ENCODE measurements around the gene ELP4.

Gene ELP4

DNA sequence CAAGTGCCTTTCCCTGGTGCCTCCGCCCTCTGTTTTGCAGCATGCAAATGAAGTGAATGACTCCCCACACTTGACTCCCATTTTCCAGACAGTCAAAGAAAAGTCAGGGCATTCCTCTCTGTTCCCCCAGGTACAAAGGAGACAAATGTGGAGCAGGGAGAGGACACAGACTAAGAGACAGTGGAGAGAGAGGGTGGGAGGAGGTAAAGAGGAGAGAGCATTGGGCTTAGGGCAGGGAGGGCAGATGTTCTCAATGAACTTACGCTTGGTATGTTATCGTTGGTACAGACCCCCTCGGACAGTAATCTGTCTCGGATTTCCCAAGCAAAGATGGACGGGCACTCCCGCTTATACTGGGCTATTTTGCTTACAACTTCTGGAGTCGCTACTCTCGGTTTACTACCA is 291.7 kb downstream of the ELP4 start:
- DNase-seq (ENCODE audit: low read depth) = no peak

DNA sequence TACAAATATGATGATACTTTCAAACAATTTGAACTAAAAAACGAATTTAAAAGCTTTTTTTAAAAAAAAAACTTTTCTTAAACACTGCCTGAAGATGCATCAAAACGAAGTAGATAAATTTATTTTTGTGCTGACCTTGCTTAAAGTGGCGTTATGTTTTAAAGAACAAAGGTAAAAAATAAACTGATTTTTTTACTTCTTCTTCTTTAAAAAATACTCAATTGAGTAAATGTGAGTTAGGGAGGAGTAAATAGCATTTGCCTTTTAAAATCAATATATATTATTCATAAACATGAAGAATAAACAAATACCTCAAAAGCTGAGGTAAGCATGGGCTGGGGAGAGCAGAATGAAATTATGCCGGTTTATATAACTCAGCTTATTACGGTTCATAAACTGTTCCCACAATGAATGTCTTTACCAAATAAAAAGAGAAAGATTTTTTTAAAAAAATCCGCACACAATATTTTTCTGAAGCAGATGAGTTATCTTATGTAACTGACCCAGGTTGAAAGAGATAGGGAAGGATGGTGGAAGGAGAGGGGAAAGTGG is 292.5 kb downstream of the ELP4 start:
- DNase-seq (ENCODE audit: low read depth) = no peak

DNA sequence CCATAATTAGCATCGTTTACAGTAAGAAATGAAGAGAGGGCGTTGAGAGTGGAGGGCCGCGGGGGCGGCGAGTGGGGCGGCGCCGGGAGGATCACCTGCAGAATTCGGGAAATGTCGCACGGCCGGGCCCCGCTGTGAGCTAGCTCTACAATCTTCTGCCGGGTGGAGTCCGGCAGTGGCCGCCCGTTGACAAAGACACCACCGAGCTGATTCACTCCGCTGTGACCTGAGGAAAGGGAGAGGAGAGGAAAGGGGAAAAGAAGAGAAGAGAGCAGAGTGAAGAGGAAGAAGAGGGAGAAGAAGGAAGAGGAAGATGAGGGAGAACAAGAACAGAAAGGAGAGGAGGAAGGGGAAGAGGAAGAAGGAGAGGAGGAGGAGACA is 293.0 kb downstream of the ELP4 start:
- DNase-seq (ENCODE audit: low read depth) = no peak

DNA sequence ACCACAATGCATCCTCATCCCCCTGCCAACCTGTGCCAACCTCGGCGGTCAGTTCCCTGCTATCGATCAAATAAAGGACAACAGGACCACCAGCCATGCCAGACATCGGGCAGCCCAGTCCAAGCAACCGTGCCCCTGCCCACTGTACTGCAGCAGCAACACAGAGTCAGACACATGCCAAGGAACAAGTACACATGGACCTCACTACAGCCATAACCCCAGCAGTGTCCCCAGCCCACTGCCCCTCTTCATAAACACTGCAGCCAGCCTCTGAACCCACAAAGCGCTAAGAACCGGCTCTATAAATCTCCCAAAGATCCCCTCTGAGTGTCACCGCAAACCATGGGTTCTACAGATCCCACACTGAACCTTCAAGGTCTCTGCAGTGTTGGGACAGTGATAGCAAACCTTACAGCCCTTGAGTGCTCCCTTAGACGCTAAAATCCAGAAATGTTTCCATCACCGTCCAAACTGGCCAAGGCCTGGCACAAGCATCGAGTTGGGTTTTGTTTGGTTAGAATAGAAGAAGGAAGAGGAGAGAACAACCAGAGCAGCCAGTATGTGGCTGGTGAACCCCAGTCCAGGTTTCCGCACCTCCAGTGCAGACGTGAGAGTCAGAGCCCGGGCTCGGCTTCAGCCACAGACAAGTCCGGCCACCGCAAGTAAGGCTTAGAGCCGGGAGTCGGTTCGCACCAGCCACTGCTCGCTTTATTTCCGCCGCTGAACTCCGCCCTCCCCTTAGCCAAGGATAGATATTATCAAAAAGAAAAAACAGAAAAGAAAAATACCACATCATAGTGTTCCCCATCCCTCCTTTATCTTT is 293.6 kb downstream of the ELP4 start:
- DNase-seq (ENCODE audit: low read depth) = no peak

DNA sequence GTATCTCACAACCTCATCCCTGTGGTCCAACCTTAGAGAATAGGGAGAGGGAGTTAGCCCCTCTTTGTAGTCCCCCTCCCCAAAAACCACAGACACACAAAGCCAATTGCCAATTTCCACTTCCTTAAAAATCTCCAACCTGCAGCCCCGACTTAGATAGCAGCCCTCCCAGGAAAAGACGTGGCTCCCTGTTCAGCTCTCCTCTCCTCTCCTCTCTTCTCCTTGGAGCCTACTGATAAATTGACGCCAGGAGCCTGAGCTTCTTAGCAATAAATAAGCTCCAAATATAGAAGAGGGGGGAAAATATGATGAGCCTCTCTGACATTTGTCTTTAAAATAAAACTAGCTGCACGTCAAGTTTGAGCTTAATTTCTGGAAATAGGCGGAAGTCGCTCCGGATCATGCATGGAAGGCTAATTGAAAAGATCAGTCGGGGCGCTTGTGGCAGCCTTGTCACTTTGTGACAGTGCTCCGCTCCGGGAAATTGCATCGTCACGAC is 294.3 kb downstream of the ELP4 start:
- no peak for DNase-seq (ENCODE audit: low read depth)

DNA sequence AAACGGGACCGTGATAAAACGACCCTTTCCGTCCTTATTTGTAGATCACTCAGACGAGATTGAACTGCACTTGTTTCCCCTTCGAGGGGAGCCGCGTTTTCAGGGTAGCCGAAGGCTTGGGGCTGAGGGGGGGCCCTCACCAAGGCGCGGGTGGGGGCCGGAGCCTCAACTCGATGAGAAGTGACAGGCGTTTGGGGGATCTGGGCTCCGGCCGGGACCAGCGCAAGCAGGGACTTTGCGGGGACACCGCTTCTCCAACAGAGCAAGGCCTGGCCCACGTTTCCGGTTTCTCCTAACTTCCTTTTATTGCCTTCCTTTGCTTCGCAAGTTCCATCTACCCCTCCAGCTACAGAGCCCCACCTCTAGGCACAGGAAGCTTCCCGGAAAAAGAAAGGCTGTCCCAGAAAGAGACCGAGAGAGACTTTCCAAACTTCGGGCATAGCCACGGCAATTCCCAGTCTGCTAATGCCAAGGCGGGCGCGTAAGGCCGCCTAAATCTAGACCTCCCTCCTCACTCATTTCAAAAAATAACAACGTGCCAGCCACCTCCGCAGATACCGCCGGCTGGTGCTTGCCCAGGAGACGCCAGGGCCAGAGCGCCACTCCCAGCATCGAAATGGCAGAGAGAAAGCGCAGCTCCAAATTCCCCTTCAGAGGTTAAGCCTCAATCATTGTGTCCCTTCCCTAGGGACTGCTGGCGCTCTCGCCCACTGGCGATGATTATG is 294.9 kb downstream of the ELP4 start:
- DNase-seq (ENCODE audit: low read depth) = no peak

DNA sequence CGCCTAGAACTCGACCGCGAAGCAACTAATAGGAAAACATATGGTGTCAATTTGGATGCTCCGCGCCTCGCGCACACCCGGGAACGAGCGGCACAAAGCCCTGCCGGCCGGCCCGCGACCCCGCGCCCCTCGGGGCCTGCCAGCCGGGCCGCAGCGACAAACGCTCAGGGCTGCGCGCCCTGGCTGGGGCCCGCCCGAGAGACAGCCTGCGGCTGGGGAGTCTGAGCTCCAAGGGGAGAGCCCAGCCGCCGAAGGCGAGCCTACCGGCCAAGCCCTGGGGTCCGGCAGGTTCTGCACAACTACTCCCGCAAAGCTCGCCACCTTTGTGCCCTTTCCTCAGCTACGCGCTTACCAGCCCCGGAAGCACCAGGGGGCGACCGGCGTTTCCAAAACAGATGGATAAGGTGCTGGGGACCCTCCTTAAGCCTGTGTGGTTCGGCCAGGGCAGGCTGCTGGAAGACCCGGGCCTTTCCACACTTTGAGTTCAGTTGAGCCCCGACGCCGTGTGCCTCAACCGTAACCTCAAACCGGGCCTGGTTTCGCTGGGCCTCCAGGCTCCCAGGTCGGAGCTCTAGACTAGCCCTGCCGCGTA is 295.6 kb downstream of the ELP4 start:
- no peak for DNase-seq (ENCODE audit: low read depth)

DNA sequence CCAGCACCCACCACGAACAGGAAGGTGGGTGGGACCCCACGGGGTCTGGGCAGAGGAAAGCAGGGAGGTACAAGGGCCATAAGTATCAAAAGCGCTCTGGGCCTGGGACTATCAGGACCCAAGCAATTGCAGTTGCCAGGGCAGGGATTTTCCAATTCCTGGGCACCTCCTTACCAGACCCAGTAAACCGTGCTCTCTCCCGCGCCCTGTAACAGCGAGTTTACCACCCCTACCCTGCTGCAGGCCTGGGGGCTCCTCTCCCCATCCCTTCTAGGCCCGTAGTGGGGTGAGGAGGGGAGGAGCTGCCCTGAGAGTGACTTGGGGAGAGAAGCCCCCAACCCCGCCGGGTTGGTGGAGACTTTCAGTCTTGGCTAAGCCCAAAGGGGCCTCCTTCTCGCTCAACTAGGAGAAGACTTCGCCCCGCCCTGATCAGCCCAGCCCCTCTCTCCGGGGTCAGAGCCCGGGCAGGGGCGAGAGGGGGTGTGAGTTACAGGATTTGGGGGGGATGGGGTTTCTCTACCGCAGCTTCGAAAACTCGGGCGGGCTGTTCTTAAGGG is 296.1 kb downstream of the ELP4 start:
- DNase-seq (ENCODE audit: low read depth) = no peak

DNA sequence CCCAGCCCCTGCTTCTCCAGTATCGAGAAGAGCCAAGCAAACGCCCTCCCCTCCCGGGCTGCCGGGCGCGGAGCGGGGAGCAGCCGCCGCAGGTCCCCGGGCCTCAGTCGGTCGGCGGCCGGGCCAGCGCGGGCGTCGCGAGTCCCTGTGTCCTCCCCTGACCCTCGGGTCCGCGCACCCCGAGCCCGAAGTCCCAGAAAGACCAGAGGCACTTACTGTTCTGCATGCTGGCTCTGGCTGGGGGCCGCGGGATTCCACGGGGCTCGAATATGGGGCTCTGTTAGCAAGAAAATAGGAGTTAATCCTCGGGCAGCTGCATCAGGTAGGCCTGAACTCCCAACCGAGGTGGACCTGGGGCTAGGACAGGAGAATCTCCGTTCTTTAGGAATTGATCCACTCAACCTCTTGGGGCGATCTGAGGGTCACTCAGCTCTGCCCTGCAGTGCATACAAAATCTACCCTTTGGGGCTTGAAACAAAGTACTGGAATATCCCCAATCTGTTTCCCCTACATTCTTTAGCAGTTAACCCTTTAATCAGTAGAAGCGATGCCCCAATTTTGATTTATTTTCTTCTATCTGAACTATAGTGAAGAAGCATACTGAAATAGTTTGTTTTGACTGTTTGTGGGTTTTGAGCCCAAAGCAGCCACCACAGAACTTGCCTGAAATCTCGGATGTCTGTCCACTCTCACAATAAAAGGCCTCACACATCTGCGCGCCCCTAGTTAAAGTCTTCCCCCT is 296.8 kb downstream of the ELP4 start:
- DNase-seq (ENCODE audit: low read depth) = no peak

DNA sequence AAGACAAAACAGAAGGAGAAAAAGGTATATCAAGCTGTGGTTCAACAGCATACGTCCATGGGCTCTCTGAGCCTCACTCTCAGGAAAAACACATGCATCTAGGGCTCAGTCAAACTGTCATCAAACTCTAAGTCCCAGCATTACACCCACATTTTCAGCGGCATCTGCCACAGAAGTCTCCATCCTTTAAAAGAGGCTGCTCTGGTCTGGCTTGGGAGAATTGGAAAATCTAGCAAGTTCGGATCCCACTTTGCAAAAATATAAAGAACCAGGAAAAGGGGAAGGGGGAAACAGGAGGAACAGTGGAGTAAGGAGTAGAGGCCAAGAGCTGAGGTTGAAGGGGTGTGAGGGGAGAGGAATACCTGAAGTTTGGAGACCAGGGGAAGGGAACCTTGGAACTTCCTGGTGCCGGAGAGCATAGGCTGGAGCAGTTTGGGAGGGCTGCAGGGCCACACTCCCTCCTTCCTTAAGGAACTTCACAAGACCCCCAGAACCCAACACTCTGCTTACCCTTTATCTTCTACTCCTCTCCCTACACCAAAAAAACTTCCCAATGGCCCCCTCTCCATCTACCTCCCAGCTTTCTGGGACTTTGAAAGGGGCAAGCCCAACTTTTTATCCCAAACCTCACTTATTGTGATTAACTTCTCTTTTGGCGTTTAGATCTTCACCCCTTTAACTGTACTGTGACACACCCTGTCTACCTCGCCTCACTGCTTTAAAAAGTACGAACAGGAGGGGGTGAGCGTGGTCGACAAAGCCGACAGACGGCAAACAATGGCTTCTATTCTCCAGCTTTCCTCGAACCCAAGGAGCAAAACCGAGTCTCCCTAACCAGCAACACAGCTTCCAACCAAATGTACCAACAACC is 297.6 kb downstream of the ELP4 start:
- DNase-seq (ENCODE audit: low read depth) = no peak

DNA sequence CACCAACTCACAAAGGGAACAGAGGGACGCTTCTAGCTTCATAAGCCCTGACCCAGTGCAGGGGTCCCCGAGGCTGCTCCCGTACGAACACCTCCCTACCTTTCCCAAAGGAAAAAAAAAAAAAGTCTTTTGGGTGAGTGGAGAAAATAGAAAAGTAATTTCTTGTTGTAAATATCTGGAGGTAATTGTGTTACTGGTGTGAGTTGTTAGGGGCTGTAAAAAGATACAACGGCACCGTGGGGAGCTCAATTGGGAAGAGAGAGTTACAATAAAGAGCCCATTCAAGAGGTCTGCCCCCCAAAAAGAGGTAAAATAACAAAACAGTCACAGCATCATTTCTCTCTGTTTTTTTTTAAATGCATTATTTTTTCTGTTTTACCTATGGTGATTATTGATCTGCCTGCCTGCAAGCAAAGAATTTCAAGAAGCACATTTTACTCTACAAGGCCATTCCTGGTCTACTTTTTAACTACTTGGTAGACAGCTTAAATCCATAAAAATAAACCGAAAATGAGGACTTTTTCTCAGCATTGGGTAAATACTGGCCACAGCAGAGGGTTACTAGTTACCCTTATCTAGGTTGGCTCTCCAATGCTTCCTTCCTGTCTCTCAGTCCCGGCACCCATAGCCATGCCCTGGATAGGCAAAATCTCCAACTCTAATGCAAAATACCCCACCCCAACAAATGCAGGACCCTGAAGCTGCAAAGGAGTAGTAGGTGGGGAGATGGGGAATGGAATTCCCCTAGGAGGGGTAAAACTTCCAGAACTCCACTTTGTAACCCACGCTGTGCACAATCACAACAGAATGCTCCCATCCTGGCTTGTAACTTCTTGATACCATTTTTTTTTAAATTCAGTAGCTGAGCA is 298.5 kb downstream of the ELP4 start:
- no peak for DNase-seq (ENCODE audit: low read depth)

DNA sequence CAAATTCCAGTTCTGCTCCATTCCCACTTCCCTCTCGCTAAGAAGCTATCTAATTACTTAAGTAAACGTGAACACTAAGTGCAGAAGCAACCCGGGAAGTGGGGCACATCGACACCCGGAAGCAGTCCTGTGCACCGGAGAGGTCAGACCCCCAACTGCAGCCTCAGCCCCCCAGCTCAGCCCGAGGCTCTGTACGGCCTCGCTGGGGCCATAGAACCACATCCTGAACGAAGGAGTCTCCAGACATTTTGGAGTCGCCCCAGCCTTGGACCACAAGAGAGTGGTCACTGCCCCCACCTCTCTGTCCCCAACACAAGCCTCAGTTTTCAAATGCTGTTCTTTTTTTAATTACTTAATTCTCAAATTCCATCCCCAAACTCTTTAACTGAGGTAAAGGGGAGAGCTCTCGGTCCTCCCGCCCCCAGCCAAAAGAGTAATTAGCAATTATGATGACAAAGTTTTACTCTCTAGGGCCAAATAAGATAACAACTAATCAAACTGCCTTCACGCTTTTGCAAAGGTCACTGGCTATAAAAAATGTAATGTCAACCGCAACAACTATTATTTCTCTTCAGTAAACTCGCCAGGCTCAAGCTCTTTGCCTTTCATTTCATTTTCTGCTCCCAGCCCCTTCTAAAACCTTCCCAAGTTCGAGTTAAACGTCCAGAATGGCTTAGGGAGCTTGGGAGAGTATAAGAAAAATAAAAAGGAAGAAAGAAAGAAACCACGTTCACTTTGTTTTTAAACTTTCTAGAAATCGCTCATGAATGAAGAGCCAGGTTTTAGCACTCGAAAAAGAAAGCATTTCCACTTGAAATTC is 299.4 kb downstream of the ELP4 start:
- DNase-seq (ENCODE audit: low read depth) = no peak

DNA sequence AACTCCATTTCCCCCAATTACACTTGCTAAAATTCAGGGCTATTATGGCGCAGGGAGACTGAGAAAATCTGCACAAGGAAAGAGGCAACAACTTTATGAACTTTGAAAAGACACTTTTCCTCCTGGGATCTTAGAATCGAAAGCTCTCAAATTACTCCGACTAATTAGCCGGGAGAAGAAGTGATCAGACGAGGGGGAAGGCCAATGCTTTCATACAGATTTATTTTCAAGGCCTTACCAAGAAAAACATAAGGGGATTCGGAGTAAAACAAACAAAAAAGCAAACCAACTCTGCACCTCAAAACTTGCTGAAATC is 299.9 kb downstream of the ELP4 start:
- DNase-seq (ENCODE audit: low read depth) = no peak

DNA sequence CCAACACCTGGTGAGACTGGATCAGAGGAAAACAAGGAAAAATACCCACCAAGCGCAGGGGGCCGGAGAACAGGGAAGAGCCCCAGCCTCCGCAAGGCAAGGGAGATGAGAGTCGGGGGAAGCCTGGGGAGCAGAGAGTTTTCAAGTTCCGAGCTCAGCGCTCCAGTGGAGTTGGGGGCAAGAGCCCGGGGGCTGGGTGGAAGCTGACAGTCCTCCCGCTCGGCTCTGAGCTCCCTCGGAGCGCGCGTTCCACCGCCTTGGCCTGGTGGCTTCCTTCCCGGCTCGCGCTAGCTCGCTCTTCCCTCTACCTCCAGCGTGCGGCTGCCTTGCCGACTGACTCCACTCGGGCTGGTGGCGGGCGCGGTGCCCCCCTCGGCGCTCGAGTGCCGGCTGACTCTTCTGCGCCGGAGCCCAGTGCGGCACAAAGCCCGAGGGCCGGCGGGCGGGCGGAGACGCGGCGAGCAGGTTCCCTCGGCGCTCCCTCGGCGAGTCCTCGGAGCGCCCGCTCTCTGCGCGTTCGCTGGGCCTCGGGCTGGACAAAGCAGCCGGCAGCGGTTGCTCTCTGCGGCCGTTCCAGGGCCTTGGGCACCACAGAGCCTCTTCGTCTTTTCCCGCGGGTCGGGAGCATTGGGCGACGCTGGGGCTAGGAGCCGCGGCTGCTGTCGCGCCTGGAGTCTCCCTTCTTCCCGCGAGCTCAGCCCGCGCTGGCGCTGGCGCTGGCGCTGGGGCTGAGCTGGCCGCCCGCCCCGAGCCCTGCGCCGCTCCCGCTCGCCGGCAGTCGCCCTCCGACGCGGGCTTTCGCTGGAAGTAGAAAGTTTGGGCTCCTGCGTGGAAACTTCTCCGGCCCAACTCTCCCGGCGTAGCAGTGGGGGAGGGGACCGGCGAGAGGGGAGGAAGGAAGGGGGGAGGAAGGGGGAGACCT is 300.6 kb downstream of the ELP4 start:
- no peak for DNase-seq (ENCODE audit: low read depth)

DNA sequence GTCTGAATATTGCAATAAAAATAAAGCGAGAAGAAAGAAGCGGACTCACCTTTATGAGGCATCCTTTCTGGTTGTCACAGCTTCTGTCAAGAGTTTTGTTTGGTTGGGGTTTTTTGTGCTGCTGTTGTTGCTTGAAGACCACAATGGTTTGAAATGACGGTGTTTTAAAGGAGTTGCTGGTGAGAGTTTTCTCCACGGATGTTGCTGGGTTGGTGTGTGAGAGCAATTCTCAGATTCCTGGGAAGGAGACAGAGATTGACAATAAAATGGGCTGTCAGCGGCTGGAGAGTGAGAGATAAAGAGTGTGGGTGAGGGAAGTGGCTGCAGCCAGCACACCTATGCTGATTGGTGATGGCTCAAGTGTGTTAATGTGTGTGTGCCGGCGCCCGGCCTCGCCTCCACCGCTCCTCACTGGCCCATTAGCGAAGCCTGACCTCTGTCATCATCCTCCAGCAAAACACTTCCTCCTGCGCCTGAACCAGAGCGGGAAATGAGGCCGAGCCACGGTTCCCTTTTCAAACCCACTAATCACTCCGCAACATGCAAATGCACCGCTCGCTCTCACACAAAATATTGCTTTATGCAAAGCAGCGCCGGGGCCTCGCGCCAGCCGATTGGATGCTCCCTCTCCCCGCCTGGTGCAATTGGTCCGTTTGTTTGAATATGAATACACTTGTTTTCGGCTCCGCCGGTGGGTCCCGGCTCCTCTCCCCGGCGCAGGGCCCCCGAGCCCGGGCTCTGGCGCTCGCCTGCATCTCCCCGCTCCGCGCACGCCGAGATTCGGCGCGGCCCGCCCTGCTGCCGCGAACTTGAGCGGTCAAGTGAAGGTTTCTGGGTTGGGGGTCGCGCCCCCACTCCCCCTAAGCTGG is 301.4 kb downstream of the ELP4 start, which contains the start of gene PAX6:
Gene PAX6 (minus strand): TSS at position 544 of the 869 bp plus-strand sequence. CDS start 4,911 bp downstream, outside the sequence.
- DNase-seq (ENCODE audit: low read depth) = no peak
